ENCODE measurements around the gene PHACTR1.

The PHACTR1 gene

DNA sequence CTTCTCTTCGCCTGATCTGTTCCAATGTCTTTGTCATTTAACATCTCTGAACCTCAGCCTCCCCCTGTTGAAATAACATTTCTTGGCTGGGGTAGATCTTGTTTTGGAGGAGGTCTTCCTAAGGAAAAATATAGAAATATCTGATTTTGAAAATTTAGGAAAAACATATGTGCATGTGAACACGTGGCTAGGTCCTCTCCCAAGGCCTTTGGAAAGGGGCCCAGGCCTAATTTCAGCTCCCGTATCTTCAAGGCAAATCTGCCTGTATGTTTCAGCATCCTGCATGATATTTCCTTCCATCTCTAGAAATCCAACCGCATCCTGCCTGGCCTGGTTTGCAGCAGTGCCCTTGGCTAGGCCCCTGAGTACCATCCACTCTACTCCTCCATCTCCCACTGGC, 261.2 kb downstream of the PHACTR1 start:
- TF ChIP-seq, protein P1, sequence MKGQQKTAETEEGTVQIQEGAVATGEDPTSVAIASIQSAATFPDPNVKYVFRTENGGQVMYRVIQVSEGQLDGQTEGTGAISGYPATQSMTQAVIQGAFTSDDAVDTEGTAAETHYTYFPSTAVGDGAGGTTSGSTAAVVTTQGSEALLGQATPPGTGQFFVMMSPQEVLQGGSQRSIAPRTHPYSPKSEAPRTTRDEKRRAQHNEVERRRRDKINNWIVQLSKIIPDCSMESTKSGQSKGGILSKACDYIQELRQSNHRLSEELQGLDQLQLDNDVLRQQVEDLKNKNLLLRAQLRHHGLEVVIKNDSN (IDR thresholded peaks at IDR 0.05) = no peak
- TF ChIP-seq TCF12 (IDR thresholded peaks at IDR 0.05; ENCODE audit: low read depth) = no peak
- no peak for TF ChIP-seq ZBTB7A (IDR thresholded peaks at IDR 0.05; ENCODE audit: low read depth)
- TF ChIP-seq EGR1 (IDR thresholded peaks at IDR 0.05) = no peak
- no peak for TF ChIP-seq NFIC (IDR thresholded peaks at IDR 0.05)
- TF ChIP-seq CEBPB (IDR thresholded peaks at IDR 0.05) = no peak
- TF ChIP-seq, protein P2, sequence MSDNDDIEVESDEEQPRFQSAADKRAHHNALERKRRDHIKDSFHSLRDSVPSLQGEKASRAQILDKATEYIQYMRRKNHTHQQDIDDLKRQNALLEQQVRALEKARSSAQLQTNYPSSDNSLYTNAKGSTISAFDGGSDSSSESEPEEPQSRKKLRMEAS (IDR thresholded peaks at IDR 0.05) = no peak
- TF ChIP-seq RAD21 (IDR thresholded peaks at IDR 0.05; ENCODE audit: low read depth) = no peak
- TF ChIP-seq CREB1 (IDR thresholded peaks at IDR 0.05; ENCODE audit: low read depth) = no peak
- no peak for TF ChIP-seq TEAD4 (IDR thresholded peaks at IDR 0.05)
- TF ChIP-seq EP300 (IDR thresholded peaks at IDR 0.05; ENCODE audit: borderline replicate concordance) = no peak
- TF ChIP-seq YY1 (IDR thresholded peaks at IDR 0.05; ENCODE audit: low read depth) = no peak
- TF ChIP-seq TAF1 (IDR thresholded peaks at IDR 0.05; ENCODE audit: low read depth) = no peak
- TF ChIP-seq FOXM1 (IDR thresholded peaks at IDR 0.05; ENCODE audit: borderline replicate concordance, low read depth) = no peak
- TF ChIP-seq, protein P3, sequence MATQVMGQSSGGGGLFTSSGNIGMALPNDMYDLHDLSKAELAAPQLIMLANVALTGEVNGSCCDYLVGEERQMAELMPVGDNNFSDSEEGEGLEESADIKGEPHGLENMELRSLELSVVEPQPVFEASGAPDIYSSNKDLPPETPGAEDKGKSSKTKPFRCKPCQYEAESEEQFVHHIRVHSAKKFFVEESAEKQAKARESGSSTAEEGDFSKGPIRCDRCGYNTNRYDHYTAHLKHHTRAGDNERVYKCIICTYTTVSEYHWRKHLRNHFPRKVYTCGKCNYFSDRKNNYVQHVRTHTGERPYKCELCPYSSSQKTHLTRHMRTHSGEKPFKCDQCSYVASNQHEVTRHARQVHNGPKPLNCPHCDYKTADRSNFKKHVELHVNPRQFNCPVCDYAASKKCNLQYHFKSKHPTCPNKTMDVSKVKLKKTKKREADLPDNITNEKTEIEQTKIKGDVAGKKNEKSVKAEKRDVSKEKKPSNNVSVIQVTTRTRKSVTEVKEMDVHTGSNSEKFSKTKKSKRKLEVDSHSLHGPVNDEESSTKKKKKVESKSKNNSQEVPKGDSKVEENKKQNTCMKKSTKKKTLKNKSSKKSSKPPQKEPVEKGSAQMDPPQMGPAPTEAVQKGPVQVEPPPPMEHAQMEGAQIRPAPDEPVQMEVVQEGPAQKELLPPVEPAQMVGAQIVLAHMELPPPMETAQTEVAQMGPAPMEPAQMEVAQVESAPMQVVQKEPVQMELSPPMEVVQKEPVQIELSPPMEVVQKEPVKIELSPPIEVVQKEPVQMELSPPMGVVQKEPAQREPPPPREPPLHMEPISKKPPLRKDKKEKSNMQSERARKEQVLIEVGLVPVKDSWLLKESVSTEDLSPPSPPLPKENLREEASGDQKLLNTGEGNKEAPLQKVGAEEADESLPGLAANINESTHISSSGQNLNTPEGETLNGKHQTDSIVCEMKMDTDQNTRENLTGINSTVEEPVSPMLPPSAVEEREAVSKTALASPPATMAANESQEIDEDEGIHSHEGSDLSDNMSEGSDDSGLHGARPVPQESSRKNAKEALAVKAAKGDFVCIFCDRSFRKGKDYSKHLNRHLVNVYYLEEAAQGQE (IDR thresholded peaks at IDR 0.05; ENCODE audit: low read depth) = no peak

DNA sequence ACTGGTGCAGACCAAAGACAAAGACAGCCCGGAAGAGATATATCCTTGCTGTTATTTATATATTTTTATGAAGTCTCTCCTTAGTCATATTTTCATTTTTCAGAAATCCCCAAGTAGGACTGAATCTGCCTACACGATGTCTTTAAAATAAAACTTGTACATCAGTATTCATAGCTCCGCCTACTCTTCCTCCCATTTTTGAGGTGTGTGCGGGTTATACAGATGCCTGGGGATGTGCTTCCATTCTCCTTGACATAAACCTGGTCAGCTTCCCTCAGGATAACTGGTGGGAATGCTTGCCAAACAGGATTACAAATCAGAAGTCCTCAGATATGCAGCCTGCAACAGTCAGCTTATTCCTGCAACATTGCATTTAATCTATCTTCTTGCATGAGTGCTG, 264.2 kb downstream of the PHACTR1 start:
- TF ChIP-seq EP300 (IDR thresholded peaks at IDR 0.05; ENCODE audit: borderline replicate concordance) (no peak), ZBTB7A (IDR thresholded peaks at IDR 0.05; ENCODE audit: low read depth) (no peak), CREB1 (IDR thresholded peaks at IDR 0.05; ENCODE audit: low read depth) (no peak), YY1 (IDR thresholded peaks at IDR 0.05; ENCODE audit: low read depth) (no peak), TEAD4 (IDR thresholded peaks at IDR 0.05) (no peak), TCF12 (IDR thresholded peaks at IDR 0.05; ENCODE audit: low read depth) (no peak), NFIC (IDR thresholded peaks at IDR 0.05) (no peak), CEBPB (IDR thresholded peaks at IDR 0.05) (no peak), EGR1 (IDR thresholded peaks at IDR 0.05) (no peak)
- TF ChIP-seq, protein P3 (IDR thresholded peaks at IDR 0.05; ENCODE audit: low read depth) = no peak
- TF ChIP-seq, protein P2 (IDR thresholded peaks at IDR 0.05) = no peak
- TF ChIP-seq, protein P1 (IDR thresholded peaks at IDR 0.05) = no peak

DNA sequence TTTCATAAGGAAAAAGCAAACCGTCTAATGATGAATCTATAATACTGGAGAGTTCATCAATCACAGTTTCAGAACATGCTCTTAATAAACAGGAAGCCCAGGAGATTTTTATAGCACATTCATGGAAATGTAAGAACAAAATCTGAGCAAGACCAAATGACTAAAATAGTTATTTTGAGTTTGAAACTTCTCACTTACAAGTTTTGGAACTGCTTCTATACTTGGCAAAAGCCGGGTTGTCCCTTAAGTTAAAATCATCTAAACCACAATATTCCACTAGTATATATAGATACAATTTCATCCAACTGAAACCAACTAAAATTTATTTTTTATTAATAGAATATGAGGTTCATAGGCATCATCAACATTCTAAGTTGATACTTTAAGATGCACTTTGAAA, 268.2 kb downstream of the PHACTR1 start:
- TF ChIP-seq TAF1 (IDR thresholded peaks at IDR 0.05; ENCODE audit: low read depth) (no peak), TEAD4 (IDR thresholded peaks at IDR 0.05) (no peak), TCF12 (IDR thresholded peaks at IDR 0.05; ENCODE audit: low read depth) (no peak), EGR1 (IDR thresholded peaks at IDR 0.05) (no peak), YY1 (IDR thresholded peaks at IDR 0.05; ENCODE audit: low read depth) (no peak), CEBPB (IDR thresholded peaks at IDR 0.05) (no peak), EP300 (IDR thresholded peaks at IDR 0.05; ENCODE audit: borderline replicate concordance) (no peak), RAD21 (IDR thresholded peaks at IDR 0.05; ENCODE audit: low read depth) (no peak)
- TF ChIP-seq, protein P1 (IDR thresholded peaks at IDR 0.05) = no peak
- TF ChIP-seq, protein P3 (IDR thresholded peaks at IDR 0.05; ENCODE audit: low read depth) = no peak

DNA sequence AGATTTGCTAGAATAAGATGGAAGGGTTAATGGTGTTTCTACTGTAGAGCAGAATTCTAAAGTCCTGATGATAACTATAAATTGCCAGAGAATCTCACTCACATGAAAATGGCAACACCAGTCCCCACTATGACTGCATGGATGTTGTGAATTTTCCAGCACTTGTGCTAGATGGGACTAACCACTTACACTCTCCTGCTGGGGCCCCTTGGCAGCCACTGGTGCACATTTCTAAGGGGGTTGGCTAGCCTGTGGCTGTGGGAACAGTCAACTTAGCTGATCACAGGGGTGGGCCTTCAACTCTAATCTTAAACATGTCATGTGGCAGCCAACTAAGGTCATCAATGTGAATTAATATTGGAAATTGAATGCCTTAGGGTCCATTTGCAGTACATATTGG, 271.2 kb downstream of the PHACTR1 start:
- TF ChIP-seq, protein P1 (IDR thresholded peaks at IDR 0.05) = no peak
- no peak for TF ChIP-seq ZBTB7A (IDR thresholded peaks at IDR 0.05; ENCODE audit: low read depth)
- no peak for TF ChIP-seq TAF1 (IDR thresholded peaks at IDR 0.05; ENCODE audit: low read depth)
- TF ChIP-seq YY1 (IDR thresholded peaks at IDR 0.05; ENCODE audit: low read depth) = no peak
- TF ChIP-seq, protein P2 (IDR thresholded peaks at IDR 0.05) = no peak
- no peak for TF ChIP-seq CEBPB (IDR thresholded peaks at IDR 0.05)
- TF ChIP-seq EP300 (IDR thresholded peaks at IDR 0.05; ENCODE audit: borderline replicate concordance) = no peak
- TF ChIP-seq TCF12 (IDR thresholded peaks at IDR 0.05; ENCODE audit: low read depth) = no peak
- no peak for TF ChIP-seq TEAD4 (IDR thresholded peaks at IDR 0.05)
- no peak for TF ChIP-seq CREB1 (IDR thresholded peaks at IDR 0.05; ENCODE audit: low read depth)
- TF ChIP-seq, protein P3 (IDR thresholded peaks at IDR 0.05; ENCODE audit: low read depth) = no peak
- TF ChIP-seq NFIC (IDR thresholded peaks at IDR 0.05) = no peak
- no peak for TF ChIP-seq RAD21 (IDR thresholded peaks at IDR 0.05; ENCODE audit: low read depth)
- TF ChIP-seq EGR1 (IDR thresholded peaks at IDR 0.05) = no peak
- TF ChIP-seq FOXM1 (IDR thresholded peaks at IDR 0.05; ENCODE audit: borderline replicate concordance, low read depth) = no peak

All from Ishikawa (cell line).